22Rv1 (cell line): ENCODE data around the gene NTN1.

Experiments used
- H3K27ac ChIP-seq: fragments of 450-650 bp; 2 replicates; pipeline ENCODE4 v1.5.1; 2017
- ZFX ChIP-seq: fragments of 450-650 bp; IDR thresholded peaks from 2 replicates; pipeline ENCODE4 v1.6.1; 2017; ENCODE audit warnings: antibody characterized with exemption, borderline replicate concordance
- TF ChIP-seq, protein P1 (sequence below): fragments of 450-650 bp; IDR thresholded peaks from 2 replicates; pipeline ENCODE4 v1.5.1; 2017; ENCODE audit warnings: mild to moderate bottlenecking

NTN1 gene

DNA sequence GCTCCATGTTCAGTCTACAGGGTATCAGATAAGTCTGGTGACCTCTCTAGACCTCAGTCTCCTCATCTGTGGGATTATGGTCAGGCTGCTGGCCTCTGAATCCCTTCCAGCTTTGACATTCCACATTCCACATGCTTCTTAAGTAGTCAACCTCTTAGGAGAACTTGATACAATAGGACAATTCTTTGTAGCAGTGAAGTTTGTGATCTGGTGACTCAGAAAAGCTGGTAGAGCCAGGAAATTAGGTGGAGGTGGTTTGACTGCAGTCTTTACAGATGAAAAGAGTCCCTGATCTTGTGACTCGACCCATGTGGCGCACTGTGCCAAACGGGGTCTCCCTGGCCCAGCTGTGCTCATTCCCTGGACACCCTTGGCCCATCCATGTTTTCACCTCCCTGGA lies 147.8 kb downstream of the NTN1 start:
- H3K27ac ChIP-seq: no peak overlapping the region
- TF ChIP-seq, protein P1, sequence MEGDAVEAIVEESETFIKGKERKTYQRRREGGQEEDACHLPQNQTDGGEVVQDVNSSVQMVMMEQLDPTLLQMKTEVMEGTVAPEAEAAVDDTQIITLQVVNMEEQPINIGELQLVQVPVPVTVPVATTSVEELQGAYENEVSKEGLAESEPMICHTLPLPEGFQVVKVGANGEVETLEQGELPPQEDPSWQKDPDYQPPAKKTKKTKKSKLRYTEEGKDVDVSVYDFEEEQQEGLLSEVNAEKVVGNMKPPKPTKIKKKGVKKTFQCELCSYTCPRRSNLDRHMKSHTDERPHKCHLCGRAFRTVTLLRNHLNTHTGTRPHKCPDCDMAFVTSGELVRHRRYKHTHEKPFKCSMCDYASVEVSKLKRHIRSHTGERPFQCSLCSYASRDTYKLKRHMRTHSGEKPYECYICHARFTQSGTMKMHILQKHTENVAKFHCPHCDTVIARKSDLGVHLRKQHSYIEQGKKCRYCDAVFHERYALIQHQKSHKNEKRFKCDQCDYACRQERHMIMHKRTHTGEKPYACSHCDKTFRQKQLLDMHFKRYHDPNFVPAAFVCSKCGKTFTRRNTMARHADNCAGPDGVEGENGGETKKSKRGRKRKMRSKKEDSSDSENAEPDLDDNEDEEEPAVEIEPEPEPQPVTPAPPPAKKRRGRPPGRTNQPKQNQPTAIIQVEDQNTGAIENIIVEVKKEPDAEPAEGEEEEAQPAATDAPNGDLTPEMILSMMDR: no peak
- TF ChIP-seq ZFX: no peak

- H3K27ac ChIP-seq: no peak overlapping the region
- TF ChIP-seq, protein P1: no peak
Observed at GRCh38 chr17:9170336-9170735, 149.0 kb downstream of the NTN1 start.

DNA sequence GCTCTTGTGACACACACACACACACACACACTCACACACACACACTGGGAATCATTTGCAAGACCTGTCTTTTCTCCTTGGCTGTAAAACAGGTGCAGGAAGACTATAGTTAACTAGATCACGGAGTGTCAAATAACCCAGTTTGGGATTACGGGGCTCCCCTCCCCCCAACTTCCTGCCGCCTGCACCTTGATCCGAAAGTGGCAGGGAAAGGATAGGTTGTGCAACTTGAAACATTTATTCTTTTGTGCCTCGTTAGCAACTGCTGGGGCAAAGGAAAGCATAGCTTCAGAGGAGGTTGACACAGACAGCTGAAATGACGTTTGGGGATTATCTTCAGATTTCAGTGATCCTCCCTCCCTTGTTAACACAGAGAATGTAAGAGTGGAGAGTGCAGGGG lies 149.5 kb downstream of the NTN1 start:
- TF ChIP-seq ZFX: no peak
- TF ChIP-seq, protein P1: no peak
- H3K27ac ChIP-seq: no peak overlapping the region

GRCh38 chr17:9173386-9173983 lies 152.2 kb downstream of the NTN1 start:
- no peak overlapping the region for H3K27ac ChIP-seq
- no peak for TF ChIP-seq ZFX
- TF ChIP-seq, protein P1: no peak

DNA sequence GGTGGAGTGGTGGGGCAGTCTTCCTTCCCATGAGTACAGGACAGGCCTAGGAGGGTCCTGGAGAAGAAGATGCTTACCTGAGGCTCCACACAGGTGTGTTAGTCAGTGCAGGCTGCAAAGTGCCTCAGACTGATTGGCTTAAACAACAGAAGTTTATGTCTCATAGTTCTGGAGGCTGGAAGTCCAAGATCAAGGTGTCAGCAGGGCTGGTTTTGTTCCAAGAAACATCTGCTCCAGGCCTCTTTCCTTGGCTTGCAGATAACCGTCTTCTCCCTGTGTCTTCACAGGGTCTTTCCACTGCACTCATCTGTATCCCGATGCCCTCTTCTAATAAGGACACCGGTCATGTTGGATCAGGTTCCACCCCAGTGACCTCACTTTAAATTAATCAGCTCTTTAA lies 153.0 kb downstream of the NTN1 start:
- TF ChIP-seq, protein P1: no peak
- no peak for TF ChIP-seq ZFX

DNA sequence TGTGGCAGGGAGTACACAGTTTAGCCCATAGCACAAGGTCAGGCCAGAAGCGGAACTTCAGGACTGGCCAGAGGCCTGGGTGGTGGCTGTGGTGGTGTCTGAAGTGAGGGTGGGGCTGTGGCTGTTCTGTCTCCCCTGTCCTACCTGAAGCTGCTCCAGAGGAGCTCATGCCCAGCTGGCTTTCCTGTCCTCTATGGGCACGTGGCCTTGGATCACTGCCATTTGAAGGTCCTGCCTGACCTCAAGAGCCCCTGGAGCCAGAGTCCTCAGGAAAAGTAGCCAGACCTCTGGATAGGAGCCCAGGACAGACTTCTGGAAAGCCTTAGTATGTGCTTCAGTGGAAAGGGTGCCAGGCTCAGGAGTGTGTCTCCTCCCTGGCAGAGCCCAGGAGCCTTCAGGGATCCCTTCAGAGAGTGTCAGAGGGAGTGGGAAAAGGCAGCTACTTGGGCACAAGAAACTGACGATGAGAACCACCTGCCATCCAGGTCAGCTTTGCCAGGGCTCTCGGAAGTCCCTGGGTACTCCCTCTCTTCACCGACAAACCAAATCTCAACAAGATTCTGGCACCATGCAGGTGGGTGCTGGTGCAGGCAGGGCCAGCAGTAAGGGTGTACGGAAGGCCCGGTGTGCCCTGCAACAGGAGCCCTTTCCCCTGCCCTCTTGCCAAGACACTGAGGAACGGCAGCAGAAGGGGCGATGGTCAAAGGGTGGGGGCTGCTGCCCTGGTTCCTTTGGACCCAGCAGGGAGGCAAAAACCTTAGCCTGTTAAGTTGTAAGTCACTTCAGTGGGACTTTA lies 153.7 kb downstream of the NTN1 start:
- no peak overlapping the region for H3K27ac ChIP-seq
- TF ChIP-seq ZFX: no peak
- TF ChIP-seq, protein P1: no peak

More for the DNA sequence above, 153.0 kb downstream of the NTN1 start:
- no peak overlapping the region for H3K27ac ChIP-seq

- H3K27ac ChIP-seq: no peak overlapping the region
- TF ChIP-seq, protein P1: no peak
- TF ChIP-seq ZFX: no peak
Observed at GRCh38 chr17:9175700-9176467, 154.6 kb downstream of the NTN1 start.
